Measurements from ENCODE around the gene ALK. TPM values are rescaled to one million over a fixed set of nuclear protein-coding genes. Genes with fewer than 3 reads are reported as not detected.

Gene ALK
- polyA plus RNA-seq, 1 of the 3 experiments (the other 2 are of a cell fraction) = 0.30 TPM

- POLR2A ChIA-PET = interaction anchor here (0.6 kb wide), 1 partner anchor 1309 kb away, joined by 5 read pairs; no protein-coding TSS in a partner anchor
- 94% methylated on average over 1 of the region's 1 CpG for WGBS (ENCODE audit: low lambda C conversion rate)
- Histone ChIP-seq H3K27ac (ENCODE audit: low read depth in 2 of 2, low read length in 1 of 2) (no peak overlapping the region), H3K4me2 (no peak overlapping the region), H3F3A (replicated peaks; ENCODE audit: insufficient read depth) (no peaks in the 10 kb centered on the region), H2AFZ (ENCODE audit: low read depth) (no peak overlapping the region), H4K20me1 (ENCODE audit: insufficient read depth) (no peaks in the 10 kb centered on the region), H3K36me3 (replicated peaks in 1 of 2; ENCODE audit: control insufficient read depth in 1 of 2, insufficient read depth in 2 of 2, low read length in 1 of 2) (peaks cover 34 to 86% of the 10 kb centered on the region in 2 experiments), H3K9me2 (no peaks in the 10 kb centered on the region), H3K4me1 (ENCODE audit: control insufficient read depth in 1 of 2, insufficient read depth in 2 of 2, low read depth in 1 of 2, low read length in 1 of 2) (peaks cover 0 to 21% of the 10 kb centered on the region in 2 experiments; a peak in 3 of 4 replicates), H3K9ac (no peak overlapping the region), H3K4me3 (ENCODE audit: low read depth in 2 of 2, low read length in 1 of 2) (no peak overlapping the region), H3K27me3 (ENCODE audit: insufficient read depth) (no peaks in the 10 kb centered on the region), H3K9me3 (no peaks in the 10 kb centered on the region), H3K79me2 (ENCODE audit: insufficient read depth) (no peaks in the 10 kb centered on the region)
- no peak for TF ChIP-seq ELF1 (IDR thresholded peaks at IDR 0.05)
- CTCF ChIA-PET = interaction anchor here (0.6 to 1.3 kb wide), 4 partner anchors 10 to 904 kb away, joined by 3 read pairs; no protein-coding TSS in a partner anchor
- no peak for DNase-seq
Measured at GRCh38 chr2:29159125-29159524, 762.3 kb downstream of the ALK start.

DNA sequence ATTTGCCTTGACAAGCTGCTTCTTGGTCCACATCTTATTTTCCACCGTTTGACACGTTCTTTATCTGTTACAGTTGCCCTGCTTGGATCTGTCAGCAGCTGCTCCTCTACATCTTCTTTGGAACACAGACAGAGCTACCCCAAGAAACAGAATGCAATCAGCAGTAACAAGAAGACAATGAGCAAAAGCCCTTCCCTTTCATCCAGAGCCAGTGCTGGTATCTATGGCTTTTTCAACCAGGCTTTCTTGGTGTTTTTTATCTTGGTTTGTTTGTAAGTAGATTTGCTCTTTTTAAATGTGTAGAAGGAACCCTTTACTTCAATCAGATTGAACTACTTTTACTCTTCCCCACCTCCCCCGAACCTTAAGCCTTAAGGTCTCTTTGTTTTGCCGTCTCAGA, 764.3 kb downstream of the ALK start:
- no peaks in the 10 kb centered on the region for H3K9me3 ChIP-seq

More for the DNA sequence above, 764.3 kb downstream of the ALK start:
- CTCF ChIA-PET = interaction anchor here (0.5 to 1.1 kb wide), 2 partner anchors 10 to 254 kb away, joined by 3 to 4 read pairs; no protein-coding TSS in a partner anchor
- H4K20me1 ChIP-seq (ENCODE audit: insufficient read depth) = no peaks in the 10 kb centered on the region
- no peaks in the 10 kb centered on the region for H3K79me2 ChIP-seq (ENCODE audit: insufficient read depth)
- H3K4me3 ChIP-seq (ENCODE audit: low read depth in 2 of 2, low read length in 1 of 2) = no peak overlapping the region
- H2AFZ ChIP-seq (ENCODE audit: low read depth) = no peak overlapping the region
- H3F3A ChIP-seq (replicated peaks; ENCODE audit: insufficient read depth) = no peaks in the 10 kb centered on the region
- no peaks in the 10 kb centered on the region for H3K27me3 ChIP-seq (ENCODE audit: insufficient read depth)
- WGBS (ENCODE audit: low lambda C conversion rate) = 93% methylated on average over 4 of the region's 4 CpGs
- H3K4me2 ChIP-seq = no peak overlapping the region
- peaks cover 43 to 90% of the 10 kb centered on the region in 2 experiments for H3K36me3 ChIP-seq (replicated peaks in 1 of 2; ENCODE audit: control insufficient read depth in 1 of 2, insufficient read depth in 2 of 2, low read length in 1 of 2)
- TF ChIP-seq, protein P1, sequence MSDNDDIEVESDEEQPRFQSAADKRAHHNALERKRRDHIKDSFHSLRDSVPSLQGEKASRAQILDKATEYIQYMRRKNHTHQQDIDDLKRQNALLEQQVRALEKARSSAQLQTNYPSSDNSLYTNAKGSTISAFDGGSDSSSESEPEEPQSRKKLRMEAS (IDR thresholded peaks at IDR 0.05; ENCODE audit: low read depth) = no peak
- TF ChIP-seq RXRA (IDR thresholded peaks at IDR 0.05; ENCODE audit: borderline replicate concordance, low read depth) (no peak), EZH2phosphoT487 (IDR thresholded peaks at IDR 0.05; ENCODE audit: borderline replicate concordance, low read depth) (no peak), USF2 (IDR thresholded peaks at IDR 0.05; ENCODE audit: borderline replicate concordance, low read depth, low read length) (no peak), NFIC (IDR thresholded peaks at IDR 0.05; ENCODE audit: borderline replicate concordance) (no peak), FOSL2 (IDR thresholded peaks at IDR 0.05; ENCODE audit: borderline replicate concordance, low read depth) (no peak), SIN3A (IDR thresholded peaks at IDR 0.05; ENCODE audit: borderline replicate concordance, low read depth, low read length) (no peak), YY1 (IDR thresholded peaks at IDR 0.05; ENCODE audit: low read depth) (no peak), POLR2AphosphoS5 (IDR thresholded peaks at IDR 0.05; ENCODE audit: low read depth, low read length) (no peak), MXI1 (IDR thresholded peaks at IDR 0.05; ENCODE audit: low read depth, low read length) (no peak)
- TF ChIP-seq, protein P2, sequence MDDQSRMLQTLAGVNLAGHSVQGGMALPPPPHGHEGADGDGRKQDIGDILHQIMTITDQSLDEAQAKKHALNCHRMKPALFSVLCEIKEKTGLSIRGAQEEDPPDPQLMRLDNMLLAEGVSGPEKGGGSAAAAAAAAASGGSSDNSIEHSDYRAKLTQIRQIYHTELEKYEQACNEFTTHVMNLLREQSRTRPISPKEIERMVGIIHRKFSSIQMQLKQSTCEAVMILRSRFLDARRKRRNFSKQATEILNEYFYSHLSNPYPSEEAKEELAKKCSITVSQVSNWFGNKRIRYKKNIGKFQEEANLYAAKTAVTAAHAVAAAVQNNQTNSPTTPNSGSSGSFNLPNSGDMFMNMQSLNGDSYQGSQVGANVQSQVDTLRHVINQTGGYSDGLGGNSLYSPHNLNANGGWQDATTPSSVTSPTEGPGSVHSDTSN (IDR thresholded peaks at IDR 0.05) = no peak
- TF ChIP-seq, protein P3, sequence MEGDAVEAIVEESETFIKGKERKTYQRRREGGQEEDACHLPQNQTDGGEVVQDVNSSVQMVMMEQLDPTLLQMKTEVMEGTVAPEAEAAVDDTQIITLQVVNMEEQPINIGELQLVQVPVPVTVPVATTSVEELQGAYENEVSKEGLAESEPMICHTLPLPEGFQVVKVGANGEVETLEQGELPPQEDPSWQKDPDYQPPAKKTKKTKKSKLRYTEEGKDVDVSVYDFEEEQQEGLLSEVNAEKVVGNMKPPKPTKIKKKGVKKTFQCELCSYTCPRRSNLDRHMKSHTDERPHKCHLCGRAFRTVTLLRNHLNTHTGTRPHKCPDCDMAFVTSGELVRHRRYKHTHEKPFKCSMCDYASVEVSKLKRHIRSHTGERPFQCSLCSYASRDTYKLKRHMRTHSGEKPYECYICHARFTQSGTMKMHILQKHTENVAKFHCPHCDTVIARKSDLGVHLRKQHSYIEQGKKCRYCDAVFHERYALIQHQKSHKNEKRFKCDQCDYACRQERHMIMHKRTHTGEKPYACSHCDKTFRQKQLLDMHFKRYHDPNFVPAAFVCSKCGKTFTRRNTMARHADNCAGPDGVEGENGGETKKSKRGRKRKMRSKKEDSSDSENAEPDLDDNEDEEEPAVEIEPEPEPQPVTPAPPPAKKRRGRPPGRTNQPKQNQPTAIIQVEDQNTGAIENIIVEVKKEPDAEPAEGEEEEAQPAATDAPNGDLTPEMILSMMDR (IDR thresholded peaks at IDR 0.05) = no peak
- H3K27ac ChIP-seq (ENCODE audit: low read depth in 2 of 2, low read length in 1 of 2) = no peak overlapping the region
- H3K9ac ChIP-seq = no peak overlapping the region
- no peak for DNase-seq
- H3K9me2 ChIP-seq = no peaks in the 10 kb centered on the region
- POLR2A ChIA-PET = no interaction called here
- H3K4me1 ChIP-seq (ENCODE audit: control insufficient read depth in 1 of 2, insufficient read depth in 2 of 2, low read depth in 1 of 2, low read length in 1 of 2) = peaks cover 0 to 3% of the 10 kb centered on the region in 2 experiments; a peak in 1 of 4 replicates
